SU-DHL-6 (cell line): ENCODE measurements around the gene FBLN2.

ENCODE experiments used
- H2AFZ ChIP-seq: fragments of 200-600 bp; sonication (generic); 2 replicates; pipeline ENCODE4 v1.6.1; 2014; ENCODE audit warnings: low read depth, mild to moderate bottlenecking, moderate library complexity, mixed read lengths, antibody characterized with exemption, low read length; ENCODE audit not compliant: severe bottlenecking
- H3F3A ChIP-seq: fragments of 200-600 bp; shearing (Covaris generic); 2 replicates; pipeline ENCODE4 v1.6.0; 2016; ENCODE audit warnings: antibody characterized with exemption, mild to moderate bottlenecking; ENCODE audit not compliant: insufficient read depth
- H3K27ac ChIP-seq: fragments of 200-600 bp; sonication (generic); 2 replicates; pipeline ENCODE4 v1.5.1; 2016; ENCODE audit warnings: low read depth, mild to moderate bottlenecking, low read length, moderate library complexity, mixed read lengths
- H3K27me3 ChIP-seq: fragments of 200-600 bp; sonication (generic), shearing (Covaris generic); 2 replicates; pipeline ENCODE4 v1.6.0; 2014; ENCODE audit warnings: mild to moderate bottlenecking, low read length
- H3K36me3 ChIP-seq: fragments of 200-600 bp; sonication (generic); 2 replicates; pipeline ENCODE4 v1.6.1; 2014; ENCODE audit warnings: mild to moderate bottlenecking, low read length, mixed read lengths
- H3K4me2 ChIP-seq: fragments of 300-600, 200-600 bp; shearing (Covaris generic), sonication (generic); 2 replicates; pipeline ENCODE4 v1.6.0; 2014; ENCODE audit warnings: low read length, low read depth, mild to moderate bottlenecking; ENCODE audit not compliant: poor library complexity, severe bottlenecking
- H3K4me3 ChIP-seq: fragments of 200-600 bp; sonication (generic); 2 replicates; pipeline ENCODE4 v1.5.1; 2014; ENCODE audit warnings: antibody characterized with exemption, low read length, mild to moderate bottlenecking, mixed read lengths; ENCODE audit not compliant: insufficient read depth, poor library complexity, severe bottlenecking
- H3K79me2 ChIP-seq: fragments of 200-600 bp; sonication (generic); 2 replicates; pipeline ENCODE4 v1.6.1; 2014; ENCODE audit warnings: mild to moderate bottlenecking, low read length, moderate library complexity; ENCODE audit not compliant: insufficient read depth
- H3K9ac ChIP-seq: fragments of 200-600 bp; sonication (generic); 2 replicates; pipeline ENCODE4 v1.7.0; 2014; ENCODE audit warnings: mild to moderate bottlenecking, low read length
- H3K9me2 ChIP-seq: fragments of 200-600 bp; sonication (generic); replicated peaks from 2 replicates; pipeline ENCODE4 v1.6.1; 2014; ENCODE audit warnings: low read length; ENCODE audit not compliant: insufficient read depth
- H3K9me3 ChIP-seq: fragments of 200-600 bp; sonication (generic); 2 replicates; pipeline ENCODE4 v1.6.1; 2014; ENCODE audit warnings: low read length, mixed read lengths; ENCODE audit not compliant: insufficient read depth
- H4K20me1 ChIP-seq: fragments of 200-600 bp; sonication (generic); 2 replicates; pipeline ENCODE4 v1.6.1; 2014; ENCODE audit warnings: low read depth, mild to moderate bottlenecking, antibody characterized with exemption, low read length, moderate library complexity, mixed read lengths
- EZH2phosphoT487 ChIP-seq: fragments of 200-600 bp; sonication (generic), shearing (Covaris generic); conservative IDR thresholded peaks from 2 replicates; pipeline ENCODE4 v1.6.1; 2018; ENCODE audit warnings: mild to moderate bottlenecking, antibody characterized with exemption, low read length, moderate library complexity, mixed read lengths
- TF ChIP-seq, protein P1 (sequence below): fragments of 200-600 bp; sonication (generic); IDR thresholded peaks from one replicate; pipeline ENCODE4 v1.5.1; 2017; ENCODE audit warnings: antibody characterized with exemption, mild to moderate bottlenecking, low read length, moderate library complexity; ENCODE audit not compliant: insufficient read depth, poor library complexity, severe bottlenecking

Gene FBLN2

DNA sequence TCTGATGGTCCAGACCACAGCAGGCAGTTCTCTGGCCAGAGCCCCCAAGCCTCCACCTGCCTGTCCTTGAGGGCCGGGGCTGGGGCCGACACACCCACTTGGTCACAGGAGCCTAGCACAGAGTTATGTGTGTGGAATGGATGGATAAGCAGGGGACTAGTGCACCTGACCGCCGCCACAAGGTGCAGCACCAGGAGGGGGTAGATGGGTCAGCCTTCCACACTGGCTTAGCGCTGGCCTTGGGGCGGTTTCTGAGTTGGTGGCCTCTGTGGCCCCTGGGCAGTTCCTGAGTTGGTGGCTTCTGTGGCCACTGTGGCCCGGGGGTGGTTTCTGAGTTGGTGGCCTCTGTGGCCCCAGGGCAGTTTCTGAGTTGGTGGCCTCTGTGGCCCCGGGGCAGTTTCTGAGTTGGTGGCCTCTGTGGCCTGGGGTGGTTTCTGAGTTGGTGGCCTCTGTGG is 75.8 kb downstream of the FBLN2 start:
- no peak for TF ChIP-seq EZH2phosphoT487
- TF ChIP-seq, protein P1, sequence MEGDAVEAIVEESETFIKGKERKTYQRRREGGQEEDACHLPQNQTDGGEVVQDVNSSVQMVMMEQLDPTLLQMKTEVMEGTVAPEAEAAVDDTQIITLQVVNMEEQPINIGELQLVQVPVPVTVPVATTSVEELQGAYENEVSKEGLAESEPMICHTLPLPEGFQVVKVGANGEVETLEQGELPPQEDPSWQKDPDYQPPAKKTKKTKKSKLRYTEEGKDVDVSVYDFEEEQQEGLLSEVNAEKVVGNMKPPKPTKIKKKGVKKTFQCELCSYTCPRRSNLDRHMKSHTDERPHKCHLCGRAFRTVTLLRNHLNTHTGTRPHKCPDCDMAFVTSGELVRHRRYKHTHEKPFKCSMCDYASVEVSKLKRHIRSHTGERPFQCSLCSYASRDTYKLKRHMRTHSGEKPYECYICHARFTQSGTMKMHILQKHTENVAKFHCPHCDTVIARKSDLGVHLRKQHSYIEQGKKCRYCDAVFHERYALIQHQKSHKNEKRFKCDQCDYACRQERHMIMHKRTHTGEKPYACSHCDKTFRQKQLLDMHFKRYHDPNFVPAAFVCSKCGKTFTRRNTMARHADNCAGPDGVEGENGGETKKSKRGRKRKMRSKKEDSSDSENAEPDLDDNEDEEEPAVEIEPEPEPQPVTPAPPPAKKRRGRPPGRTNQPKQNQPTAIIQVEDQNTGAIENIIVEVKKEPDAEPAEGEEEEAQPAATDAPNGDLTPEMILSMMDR = no peak
- Histone ChIP-seq H3K79me2 (no peaks in the 10 kb centered on the region), H3K9ac (no peak overlapping the region), H3K36me3 (no peaks in the 10 kb centered on the region), H3K4me3 (no peak overlapping the region), H3F3A (no peaks in the 10 kb centered on the region), H3K4me2 (no peak overlapping the region), H3K27ac (no peak overlapping the region), H3K27me3 (no peaks in the 10 kb centered on the region), H2AFZ (no peak overlapping the region), H3K9me2 (no peaks in the 10 kb centered on the region), H3K9me3 (no peaks in the 10 kb centered on the region), H4K20me1 (no peaks in the 10 kb centered on the region)

DNA sequence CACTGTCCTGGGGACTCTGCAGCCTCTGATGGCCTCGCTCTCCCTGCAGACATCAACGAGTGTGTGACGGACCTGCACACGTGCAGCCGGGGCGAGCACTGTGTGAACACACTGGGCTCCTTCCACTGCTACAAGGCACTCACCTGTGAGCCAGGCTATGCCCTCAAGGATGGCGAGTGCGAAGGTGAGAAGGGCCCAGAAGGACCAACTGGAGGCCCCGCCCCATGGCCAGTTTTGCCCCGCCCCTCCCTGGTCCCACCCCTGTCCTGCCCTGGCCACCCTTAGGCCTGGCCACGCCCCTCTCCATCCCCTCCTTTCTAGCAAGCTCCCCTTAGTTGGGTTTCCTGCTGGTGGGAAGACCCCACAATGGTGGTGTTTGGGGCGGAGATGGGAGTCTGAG is 77.5 kb downstream of the FBLN2 start:
- Histone ChIP-seq H3K27me3 (no peaks in the 10 kb centered on the region), H3K27ac (no peak overlapping the region), H3K4me2 (no peak overlapping the region), H4K20me1 (no peaks in the 10 kb centered on the region), H3K36me3 (no peaks in the 10 kb centered on the region), H2AFZ (no peak overlapping the region), H3K4me3 (no peak overlapping the region), H3K9ac (no peak overlapping the region), H3K9me3 (no peaks in the 10 kb centered on the region), H3K79me2 (no peaks in the 10 kb centered on the region), H3K9me2 (no peaks in the 10 kb centered on the region), H3F3A (no peaks in the 10 kb centered on the region)
- TF ChIP-seq EZH2phosphoT487 = no peak
- TF ChIP-seq, protein P1 = no peak

- H3K27me3 ChIP-seq = no peaks in the 10 kb centered on the region
- no peak overlapping the region for H2AFZ ChIP-seq
- no peak overlapping the region for H3K27ac ChIP-seq
- no peaks in the 10 kb centered on the region for H3K9me3 ChIP-seq
- no peak for TF ChIP-seq EZH2phosphoT487
- TF ChIP-seq, protein P1 = no peak
- no peaks in the 10 kb centered on the region for H4K20me1 ChIP-seq
- H3F3A ChIP-seq = no peaks in the 10 kb centered on the region
- H3K4me3 ChIP-seq = no peak overlapping the region
- no peaks in the 10 kb centered on the region for H3K79me2 ChIP-seq
- H3K9ac ChIP-seq = no peak overlapping the region
- H3K9me2 ChIP-seq = no peaks in the 10 kb centered on the region
- H3K4me2 ChIP-seq = no peak overlapping the region
- no peaks in the 10 kb centered on the region for H3K36me3 ChIP-seq
Measured at GRCh38 chr3:13626915-13627460, 78.1 kb downstream of the FBLN2 start.

- Histone ChIP-seq H3K9ac (no peak overlapping the region), H3K36me3 (no peaks in the 10 kb centered on the region), H3K9me2 (no peaks in the 10 kb centered on the region), H2AFZ (no peak overlapping the region), H3K4me2 (no peak overlapping the region), H3K4me3 (no peak overlapping the region), H3K79me2 (no peaks in the 10 kb centered on the region), H3K27me3 (no peaks in the 10 kb centered on the region), H3K9me3 (no peaks in the 10 kb centered on the region), H3K27ac (no peak overlapping the region), H3F3A (no peaks in the 10 kb centered on the region), H4K20me1 (no peaks in the 10 kb centered on the region)
- TF ChIP-seq, protein P1 = no peak
- TF ChIP-seq EZH2phosphoT487 = no peak
Measured at GRCh38 chr3:13627681-13628080, 78.8 kb downstream of the FBLN2 start.
